A673 (cell line): ENCODE data around the gene HSPB7. TPM values are rescaled to one million over a fixed set of nuclear protein-coding genes. Genes with fewer than 3 reads are reported as not detected.

Experiments
- BruUV-seq: library from RNA; stranded (reverse); fragments of 400-500 nt; replicated peaks from 2 replicates; lab custom pipeline; 2021; lab: Mats Ljungman, UMichigan
- CTCF ChIA-PET: fragments of 300-600 bp; sonication (Branson Sonifier 250); formaldehyde crosslinking; loops from one replicate; lab custom pipeline; 2022; ENCODE audit warnings: antibody characterized with exemption; lab: Charles Lee
- POLR2A ChIA-PET: fragments of 300-600 bp; sonication (Branson Sonifier 250); formaldehyde crosslinking; loops from one replicate; lab custom pipeline; 2022; ENCODE audit warnings: antibody characterized with exemption; ENCODE audit not compliant: low non-redundant PET; lab: Charles Lee
- DNase-seq: peaks from one replicate; pipeline ENCODE4 v3.0.0-alpha.2; 2015; ENCODE audit warnings: low spot score
- H3K27ac ChIP-seq: fragments of 200-600 bp; sonication (generic); 2 replicates; pipeline ENCODE4 v1.5.1; 2016; ENCODE audit warnings: mixed run types, low read depth, mild to moderate bottlenecking, mixed read lengths, antibody characterized with exemption, low read length; ENCODE audit not compliant: poor library complexity, severe bottlenecking
- H3K27me3 ChIP-seq: fragments of 200-600 bp; sonication (generic); replicated peaks from 2 replicates; pipeline ENCODE4 v1.6.1; 2017; ENCODE audit warnings: mixed run types, low read depth, mild to moderate bottlenecking, mixed read lengths, antibody characterized with exemption, low read length; ENCODE audit not compliant: insufficient read depth, poor library complexity
- H3K36me3 ChIP-seq: fragments of 200-600 bp; sonication (generic); 2 replicates; pipeline ENCODE4 v1.6.1; 2016; ENCODE audit warnings: mixed run types, mild to moderate bottlenecking, mixed read lengths, antibody characterized with exemption, low read length; ENCODE audit not compliant: insufficient read depth, poor library complexity, severe bottlenecking
- H3K4me1 ChIP-seq: fragments of 200-600 bp; sonication (generic); 2 replicates; pipeline ENCODE4 v1.6.1; 2017; ENCODE audit warnings: mixed run types, mild to moderate bottlenecking, mixed read lengths, antibody characterized with exemption, low read length; ENCODE audit not compliant: insufficient read depth, poor library complexity, severe bottlenecking
- H3K4me3 ChIP-seq: fragments of 200-600 bp; sonication (generic); 2 replicates; pipeline ENCODE4 v1.5.1; 2016; ENCODE audit warnings: low read depth, mixed run types, mild to moderate bottlenecking, mixed read lengths, low read length; ENCODE audit not compliant: poor library complexity, severe bottlenecking
- H3K9me3 ChIP-seq: fragments of 200-600 bp; sonication (generic); 2 replicates; pipeline ENCODE4 v1.6.1; 2016; ENCODE audit warnings: mixed run types, low read depth, mild to moderate bottlenecking, mixed read lengths, antibody characterized with exemption, low read length; ENCODE audit not compliant: poor library complexity, severe bottlenecking
- CTCF ChIP-seq: fragments of 300-800, 200-600 bp; sonication (generic); conservative IDR thresholded peaks from 2 replicates; pipeline ENCODE4 v1.5.1; 2017; ENCODE audit warnings: low read depth, mild to moderate bottlenecking, antibody characterized with exemption, low read length, moderate library complexity, mixed read lengths
- EZH2 ChIP-seq: fragments of 200-600 bp; sonication (generic); IDR thresholded peaks from 2 replicates; pipeline ENCODE4 v1.6.1; 2017; ENCODE audit warnings: borderline replicate concordance, low read depth, mild to moderate bottlenecking, mixed read lengths, antibody characterized with exemption, low read length; ENCODE audit not compliant: poor library complexity, severe bottlenecking
- intact Hi-C: fragments of 100-400 bp; cut with micrococcal nuclease; formaldehyde crosslinking; loops from one replicate; pipeline ENCODE4 v1.10.0; 2022; ENCODE audit not compliant: unreplicated experiment
- total RNA-seq: library from RNA; stranded (reverse); gene quantifications from 2 replicates; pipeline ENCODE4 v1.2.3, GENCODE V29; 2021

Gene HSPB7
- total RNA-seq, 1 experiment from 2014 or later, result not detected

DNA sequence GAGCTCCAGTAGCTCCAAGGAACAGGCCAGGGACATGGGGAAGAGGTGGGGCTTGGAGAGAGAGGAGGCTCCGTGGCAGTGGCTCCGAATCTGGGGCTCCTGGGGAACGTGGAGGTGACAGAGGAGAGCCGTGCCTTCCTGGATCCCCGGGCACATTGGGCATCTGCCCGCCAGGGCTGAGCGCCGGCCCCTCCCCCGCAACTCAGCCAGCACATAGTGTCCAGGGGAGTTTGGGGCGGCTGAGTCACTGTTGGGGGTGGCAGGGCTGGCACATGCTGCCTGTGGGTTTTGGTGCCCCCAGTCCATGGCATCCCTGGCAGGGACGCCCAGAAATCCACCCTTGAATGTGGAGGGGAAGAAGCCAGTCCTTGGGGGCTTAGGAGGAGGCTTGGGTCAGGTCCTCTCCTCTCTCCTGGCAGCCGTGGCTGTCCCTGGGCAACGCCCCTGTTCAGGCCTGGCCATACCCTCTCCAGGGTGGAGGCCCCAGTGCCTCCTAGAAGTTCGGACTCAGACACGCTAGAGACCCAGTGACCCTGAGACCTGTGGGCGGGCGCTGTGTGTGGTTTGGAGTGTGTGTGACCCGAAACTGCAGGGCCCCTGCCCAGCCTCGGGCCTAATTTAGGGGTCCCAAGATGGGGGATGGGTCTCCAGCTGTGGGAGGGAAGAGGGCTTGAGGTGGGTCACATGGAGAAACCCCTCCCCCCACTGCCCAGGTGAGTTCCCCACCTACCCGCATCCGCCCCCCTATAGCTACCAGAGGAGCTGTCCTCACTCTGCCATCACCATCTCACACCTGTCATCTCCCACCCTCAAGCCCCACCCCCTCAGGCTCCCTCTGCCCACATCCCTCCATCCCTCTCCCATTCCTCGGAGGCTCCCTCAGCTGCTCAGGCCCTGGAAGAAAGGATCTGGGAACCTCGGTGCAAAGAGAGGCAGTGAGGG, 1.6 kb downstream of the HSPB7 start:
- Histone ChIP-seq H3K4me3 (no peak overlapping the region), H3K27me3 (no peaks in the 10 kb centered on the region), H3K4me1 (peaks cover 10% of the 10 kb centered on the region), H3K27ac (no peak overlapping the region), H3K9me3 (no peaks in the 10 kb centered on the region), H3K36me3 (no peaks in the 10 kb centered on the region)
- ChIA-PET POLR2A (no interaction called here), CTCF (no interaction called here)
- TF ChIP-seq CTCF, result no peak
- no peak for TF ChIP-seq EZH2
- BruUV-seq, result no TSS peak
- no peak for DNase-seq
- intact Hi-C loops, result no loop called here

DNA sequence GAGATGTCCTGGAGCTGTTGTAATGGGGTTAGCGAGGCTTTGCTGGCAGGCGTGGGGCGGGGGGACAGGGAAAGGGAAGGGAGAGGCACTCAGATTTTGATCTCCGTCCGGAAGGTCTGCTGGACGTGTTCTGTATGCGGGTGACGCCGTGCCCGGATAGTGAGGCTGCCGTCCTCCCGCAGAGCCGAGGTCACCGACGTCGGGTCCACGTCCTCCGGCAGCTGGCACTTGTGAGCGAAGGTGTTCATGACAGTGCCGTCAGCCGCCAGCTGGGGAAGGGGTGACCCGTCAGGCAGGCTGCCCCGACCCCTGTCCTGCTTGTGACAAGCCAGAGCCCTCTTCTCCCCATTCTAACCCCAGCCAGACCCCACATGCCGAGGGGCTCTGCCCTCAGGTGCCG, 2.4 kb downstream of the HSPB7 start:
- ChIA-PET POLR2A (no interaction called here), CTCF (no interaction called here)
- intact Hi-C loops, result no loop called here
- TF ChIP-seq EZH2 (no peak), CTCF (no peak)
- no peak for DNase-seq
- Histone ChIP-seq H3K4me3 (no peak overlapping the region), H3K27me3 (no peaks in the 10 kb centered on the region), H3K27ac (no peak overlapping the region), H3K36me3 (no peaks in the 10 kb centered on the region), H3K9me3 (no peaks in the 10 kb centered on the region), H3K4me1 (peaks cover 10% of the 10 kb centered on the region)
- BruUV-seq, result no TSS peak

GRCh38 chr1:16014509-16015482, 3.0 kb downstream of the HSPB7 start:
- CTCF ChIA-PET, result no interaction called here
- TF ChIP-seq CTCF (no peak), EZH2 (no peak)
- intact Hi-C loops, result no loop called here
- Histone ChIP-seq H3K27me3 (no peaks in the 10 kb centered on the region), H3K4me3 (no peak overlapping the region), H3K4me1 (peaks cover 10% of the 10 kb centered on the region), H3K9me3 (no peaks in the 10 kb centered on the region), H3K36me3 (no peaks in the 10 kb centered on the region), H3K27ac (no peak overlapping the region)
- POLR2A ChIA-PET, result no interaction called here
- no TSS peak for BruUV-seq
- no peak for DNase-seq
